SKM-1 (cell line): Measurements from ENCODE around the gene FAM3D.
A peak's percentile ranks its signal among the peaks of the same experiment; 100 is the strongest.

Experiments
- DNase-seq: peaks from one replicate; lab custom pipeline; 2025; ENCODE audit not compliant: unreplicated experiment; lab: John Stamatoyannopoulos, UW

FAM3D gene

GRCh38 chr3:58657571-58658141 is 8.9 kb downstream of the FAM3D start:
- DNase-seq = no peak

DNA sequence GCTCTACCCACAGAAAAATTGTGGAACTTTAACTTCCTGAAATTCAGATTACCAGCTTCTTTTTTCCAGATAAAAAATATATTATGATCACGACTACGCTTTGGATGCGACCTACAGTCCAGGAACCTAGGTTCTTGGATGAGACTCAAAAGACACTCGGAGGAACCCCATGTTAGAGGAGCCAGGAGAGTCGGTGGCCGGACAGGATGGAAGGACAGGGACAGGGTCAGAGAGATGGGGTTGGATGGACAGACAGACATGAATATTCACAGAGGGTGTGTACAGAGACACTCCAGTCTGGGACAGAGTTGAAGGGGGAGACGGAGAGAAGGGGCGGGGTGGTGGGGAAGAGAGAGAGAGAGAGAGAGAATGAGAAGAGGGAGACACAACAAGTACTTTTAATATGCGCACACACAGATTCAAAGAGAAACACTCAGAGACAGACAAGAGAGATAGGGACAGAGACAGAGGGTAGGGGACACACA is 9.5 kb downstream of the FAM3D start:
- no peak for DNase-seq

- DNase-seq = no peak
These were observed 9.9 kb downstream of the FAM3D start for GRCh38 chr3:58656631-58657030.

DNA sequence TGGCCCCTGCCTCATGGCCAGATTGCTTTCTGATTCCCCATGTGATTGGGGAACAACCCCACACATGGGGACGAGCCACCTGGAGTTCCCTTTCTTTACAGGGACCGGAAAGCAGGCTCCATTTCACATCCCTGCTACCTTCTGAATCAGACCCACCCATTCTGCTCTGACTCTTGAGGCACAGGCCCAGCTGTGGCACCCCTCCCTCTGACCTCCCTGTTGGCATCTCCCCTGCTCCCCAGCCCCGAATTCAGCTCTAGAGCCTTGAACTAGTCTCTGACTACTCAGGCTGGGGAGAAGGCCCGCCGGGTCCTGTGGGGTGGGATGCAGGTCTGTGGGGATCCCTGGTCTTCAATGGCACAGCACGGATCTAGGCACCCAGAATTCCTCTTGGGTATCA is 12.1 kb downstream of the FAM3D start:
- DNase-seq = no peak

GRCh38 chr3:58652624-58653023 is 13.9 kb downstream of the FAM3D start:
- DNase-seq = no peak

DNA sequence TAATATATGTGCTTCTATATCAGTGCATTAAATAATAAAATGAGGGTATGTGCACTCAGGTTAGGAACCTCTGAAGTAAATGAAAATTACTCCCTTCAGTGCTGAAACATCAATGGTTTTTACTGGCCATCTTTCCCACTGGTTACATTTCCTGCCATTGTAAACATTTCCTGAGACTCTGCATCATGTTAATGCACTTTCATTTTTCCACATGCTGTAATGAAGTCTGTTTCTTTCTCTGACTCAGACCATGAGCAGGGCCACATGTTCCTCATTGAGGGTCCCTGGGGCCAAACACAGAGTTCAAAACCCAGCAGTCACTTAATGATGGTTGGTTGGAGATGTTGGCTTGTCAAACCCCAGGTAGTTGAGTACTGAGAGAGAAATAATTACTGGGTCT is 15.3 kb downstream of the FAM3D start:
- DNase-seq = no peak

GRCh38 chr3:58647381-58648141 is 19.0 kb downstream of the FAM3D start:
- no peak for DNase-seq

- DNase-seq = no peak
These were observed 20.1 kb downstream of the FAM3D start for GRCh38 chr3:58646503-58646902.

DNA sequence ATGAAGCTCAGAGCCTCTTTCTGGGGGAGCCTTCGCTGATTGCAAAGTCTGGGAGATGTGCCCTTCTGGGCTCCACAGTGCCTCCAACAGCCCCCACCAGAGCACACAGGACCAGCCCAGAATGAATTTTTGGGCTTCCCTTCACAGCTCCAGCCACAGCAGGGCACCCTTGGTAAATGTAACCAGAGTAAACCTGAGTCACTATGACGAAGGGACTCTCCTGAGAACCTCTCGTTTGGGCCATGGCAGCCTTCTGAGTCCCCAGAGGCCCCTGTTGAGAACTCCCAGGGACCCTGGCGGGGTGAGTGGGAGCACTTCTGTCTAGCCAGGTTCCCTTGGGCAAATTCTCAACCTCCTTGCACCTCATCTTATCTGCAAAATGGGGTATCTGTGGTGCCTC is 20.8 kb downstream of the FAM3D start:
- no peak for DNase-seq

GRCh38 chr3:58642846-58643245 is 23.7 kb downstream of the FAM3D start:
- no peak for DNase-seq

GRCh38 chr3:58640700-58641372 is 25.7 kb downstream of the FAM3D start:
- DNase-seq = peak; percentile 21

DNA sequence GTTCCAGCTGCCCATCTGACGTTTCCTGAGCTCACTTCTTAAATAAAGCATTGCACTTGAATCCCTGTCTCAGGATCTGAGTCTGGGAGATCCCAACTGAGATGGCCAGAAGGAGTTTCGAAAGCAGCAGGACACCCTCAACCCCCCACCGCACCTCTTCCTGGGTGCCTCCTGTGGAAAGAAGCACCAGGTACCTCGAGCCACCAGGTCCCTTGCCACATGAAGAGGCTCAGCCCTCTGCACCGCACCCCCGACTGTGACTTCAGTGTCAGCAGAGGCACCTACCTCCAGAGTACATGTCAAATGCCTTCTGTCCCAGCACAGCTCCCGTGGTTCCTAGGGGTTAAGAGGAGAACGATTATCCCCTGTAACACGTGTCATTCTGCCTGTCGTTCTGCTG is 26.7 kb downstream of the FAM3D start:
- no peak for DNase-seq

- no peak for DNase-seq
These were observed 27.6 kb downstream of the FAM3D start for GRCh38 chr3:58639001-58639400.

DNA sequence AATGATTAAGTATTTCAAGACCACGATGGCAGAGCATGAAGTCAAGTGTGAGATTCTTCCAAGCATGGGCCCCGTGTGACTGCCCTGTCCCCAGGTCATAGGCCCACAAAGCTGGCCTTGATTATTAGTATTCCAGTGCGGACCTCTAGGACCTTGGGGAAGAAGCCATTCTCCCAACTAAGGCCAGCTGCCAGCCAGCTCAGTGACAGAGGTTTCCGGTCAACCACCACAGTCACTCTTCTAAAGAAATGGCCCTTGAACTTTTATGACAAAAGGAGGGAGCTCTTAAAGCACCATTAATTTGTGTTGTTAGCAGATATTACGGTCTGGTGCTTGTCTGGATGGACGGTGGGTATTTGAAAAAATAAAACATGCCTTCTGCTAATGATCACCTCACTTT is 28.0 kb downstream of the FAM3D start:
- no peak for DNase-seq

GRCh38 chr3:58637509-58637908 is 29.1 kb downstream of the FAM3D start:
- DNase-seq = no peak

- no peak for DNase-seq
These were observed 30.9 kb downstream of the FAM3D start for GRCh38 chr3:58635371-58636285.

GRCh38 chr3:58633157-58633865 is 33.3 kb downstream of the FAM3D start:
- DNase-seq = no peak

GRCh38 chr3:58631742-58632141 is 34.8 kb downstream of the FAM3D start:
- DNase-seq = no peak

DNA sequence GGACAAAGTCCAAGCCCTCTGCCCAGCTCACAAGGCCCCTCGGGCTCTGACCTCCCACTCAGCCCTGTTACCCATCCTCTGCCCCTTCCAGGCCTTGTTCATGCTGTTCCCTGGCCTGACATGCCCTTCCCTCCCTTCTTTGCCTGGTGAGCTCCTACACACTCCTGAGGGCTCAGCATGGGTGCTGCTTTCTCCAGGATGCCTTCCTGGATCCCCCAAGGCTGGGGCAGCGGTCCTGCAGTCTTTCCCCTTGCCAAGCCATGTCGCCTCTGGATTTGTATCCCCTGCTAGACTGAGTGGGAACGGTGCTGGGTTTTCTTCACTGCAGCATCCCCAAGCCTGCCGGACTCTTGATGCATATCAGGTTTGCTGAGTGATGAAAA is 35.9 kb downstream of the FAM3D start:
- no peak for DNase-seq

DNA sequence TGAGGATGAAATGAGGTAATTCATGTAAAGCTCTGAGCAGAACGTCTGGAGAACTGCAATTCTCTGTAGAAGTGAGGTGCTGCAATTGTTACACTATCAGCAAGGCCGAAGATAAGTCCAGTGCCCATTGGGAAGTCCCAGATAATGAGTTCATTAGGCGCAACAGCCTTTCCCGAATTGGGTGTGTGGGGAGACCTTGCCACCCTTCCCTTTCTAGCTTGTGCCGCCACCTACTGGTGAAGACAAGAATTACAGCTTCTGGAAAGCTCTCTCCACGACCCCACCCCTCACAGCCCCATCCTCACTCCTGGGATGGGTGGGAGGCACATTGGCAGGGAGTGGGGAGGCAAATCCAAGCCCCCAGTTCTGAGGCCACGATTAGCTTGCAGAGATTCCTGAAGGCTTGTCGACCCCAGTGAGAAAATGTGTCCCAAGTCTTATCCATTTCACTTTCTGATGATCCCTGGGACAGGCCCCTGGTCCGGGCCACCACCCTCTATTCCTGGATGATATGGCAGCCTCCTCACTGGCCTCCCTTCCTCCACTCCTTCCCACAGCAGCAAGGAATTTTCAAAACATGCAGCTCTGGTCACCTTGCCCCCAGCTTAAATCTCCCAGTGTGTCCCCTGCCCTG is 36.4 kb downstream of the FAM3D start:
- no peak for DNase-seq
